DMS153 treated with DMSO at 0.1 percent for 48 hours (cell line): ENCODE measurements around the gene MDH2.
"Not testable (repeated sequence)": the region's sequence is repeated elsewhere in the genome, so short reads cannot be mapped to it uniquely, and the experiment has no call there.

Source experiments
- DNase-seq: peaks from one replicate; lab custom pipeline; 2025; ENCODE audit not compliant: unreplicated experiment; lab: John Stamatoyannopoulos, UW

MDH2 gene, protein sequence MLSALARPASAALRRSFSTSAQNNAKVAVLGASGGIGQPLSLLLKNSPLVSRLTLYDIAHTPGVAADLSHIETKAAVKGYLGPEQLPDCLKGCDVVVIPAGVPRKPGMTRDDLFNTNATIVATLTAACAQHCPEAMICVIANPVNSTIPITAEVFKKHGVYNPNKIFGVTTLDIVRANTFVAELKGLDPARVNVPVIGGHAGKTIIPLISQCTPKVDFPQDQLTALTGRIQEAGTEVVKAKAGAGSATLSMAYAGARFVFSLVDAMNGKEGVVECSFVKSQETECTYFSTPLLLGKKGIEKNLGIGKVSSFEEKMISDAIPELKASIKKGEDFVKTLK

DNA sequence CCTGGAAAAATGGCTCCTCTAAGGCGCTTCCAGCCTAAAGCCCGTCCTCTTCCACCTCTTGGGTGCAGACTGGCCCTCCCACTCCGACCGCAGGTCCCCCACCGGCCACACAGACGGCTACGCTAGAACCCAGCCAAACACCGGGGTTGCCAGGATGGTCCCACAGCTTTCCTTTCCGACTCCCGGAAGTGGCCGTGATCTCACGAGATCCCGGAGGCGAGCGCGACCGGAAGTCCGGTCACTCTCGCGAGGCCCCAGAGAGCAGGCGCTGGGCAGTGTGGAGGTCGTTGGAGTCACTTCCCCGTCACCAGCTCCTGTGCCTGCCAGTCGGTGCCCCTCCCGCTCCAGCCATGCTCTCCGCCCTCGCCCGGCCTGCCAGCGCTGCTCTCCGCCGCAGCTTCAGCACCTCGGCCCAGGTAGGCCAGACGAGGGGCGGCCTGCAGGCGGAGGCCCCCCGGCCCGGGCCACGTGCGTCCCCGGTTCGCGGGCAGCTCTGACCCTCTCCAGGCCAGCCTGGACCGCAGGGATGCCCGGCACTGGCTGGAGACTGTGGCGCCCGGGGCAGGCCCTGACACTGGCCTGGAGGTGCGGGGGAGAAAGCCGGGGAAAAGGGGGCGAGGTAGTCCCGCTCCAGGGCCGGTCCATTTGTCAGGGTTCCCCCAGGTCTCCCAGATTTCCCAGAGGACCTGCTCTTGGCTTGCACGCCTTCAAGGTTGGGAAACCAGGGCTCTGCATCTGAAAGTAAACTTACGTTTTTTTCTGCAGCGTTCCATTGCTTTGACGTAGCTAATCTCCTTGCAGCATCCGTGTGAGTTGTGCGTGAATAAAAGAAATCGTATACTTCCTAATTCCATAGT lies at the start of gene MDH2, which contains the start of gene STYXL1:
Gene MDH2, plus strand, starts transcription at position 296 of the 857 bp plus-strand sequence. Its CDS starts 55 bp downstream, at position 351.
Gene STYXL1, minus strand, starts transcription at position 190 of the 857 bp plus-strand sequence. CDS start 17,477 bp downstream, outside the sequence.
- peak; percentile 81 for DNase-seq

DNA sequence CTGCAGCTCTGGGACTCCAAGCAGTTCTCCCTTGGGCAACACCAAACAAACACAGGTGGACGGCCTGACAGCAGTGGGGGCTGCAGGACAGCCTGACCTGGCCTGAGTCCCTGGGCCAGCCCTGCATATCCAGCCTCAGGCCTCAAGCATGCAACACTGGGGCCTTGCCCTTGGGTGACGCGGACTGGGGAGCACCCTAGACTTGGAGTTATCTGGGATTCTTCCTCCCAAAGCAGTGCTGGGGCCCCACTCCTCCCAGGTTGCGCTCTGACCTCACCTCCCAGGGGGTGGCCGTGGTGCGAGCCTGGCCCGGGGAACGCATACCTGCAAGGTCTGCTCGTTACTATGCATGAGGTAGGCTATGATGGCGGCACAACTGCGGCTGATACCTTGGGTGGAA lies 47.3 kb upstream of the MDH2 start:
- DNase-seq, result no peak

DNA sequence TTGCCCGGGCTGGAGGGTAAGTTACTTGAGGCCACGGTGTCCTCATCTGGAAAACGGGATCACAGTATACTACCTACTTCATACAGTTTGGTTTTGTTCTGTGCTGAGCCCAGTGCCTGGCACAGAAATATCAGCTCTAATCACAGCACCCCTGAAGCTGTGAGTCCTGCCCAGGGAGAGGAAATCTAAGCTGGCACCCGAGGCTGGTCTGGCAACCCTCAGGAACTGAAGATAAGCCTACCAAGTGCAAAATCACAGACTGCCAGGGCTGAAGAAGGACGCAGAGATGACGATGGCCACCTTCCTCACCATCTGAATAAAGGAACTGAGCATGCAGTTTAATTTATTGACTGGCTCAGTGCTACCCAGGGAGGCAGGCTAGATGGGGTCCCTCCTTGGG lies 45.8 kb upstream of the MDH2 start:
- no peak for DNase-seq

DNA sequence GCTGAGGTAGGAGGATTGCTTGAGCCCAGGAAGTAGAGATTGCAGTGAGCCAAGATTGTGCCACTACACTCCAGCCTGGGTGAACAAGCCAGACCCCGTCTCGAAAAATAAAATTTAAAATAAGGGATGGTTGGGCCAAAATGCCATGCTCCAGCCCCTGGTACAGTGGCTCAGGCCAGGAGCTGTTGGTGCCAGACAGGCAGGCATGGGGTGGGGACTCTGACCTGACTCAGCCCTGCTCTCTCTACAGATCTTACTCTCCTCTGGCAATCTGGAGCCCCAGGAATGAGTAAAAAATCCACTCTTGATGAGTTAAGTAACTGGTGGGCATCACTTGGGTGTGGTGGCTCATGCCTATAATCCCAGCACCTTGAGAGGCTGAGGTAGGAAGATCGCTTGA lies 45.1 kb upstream of the MDH2 start:
- DNase-seq, result no peak

DNA sequence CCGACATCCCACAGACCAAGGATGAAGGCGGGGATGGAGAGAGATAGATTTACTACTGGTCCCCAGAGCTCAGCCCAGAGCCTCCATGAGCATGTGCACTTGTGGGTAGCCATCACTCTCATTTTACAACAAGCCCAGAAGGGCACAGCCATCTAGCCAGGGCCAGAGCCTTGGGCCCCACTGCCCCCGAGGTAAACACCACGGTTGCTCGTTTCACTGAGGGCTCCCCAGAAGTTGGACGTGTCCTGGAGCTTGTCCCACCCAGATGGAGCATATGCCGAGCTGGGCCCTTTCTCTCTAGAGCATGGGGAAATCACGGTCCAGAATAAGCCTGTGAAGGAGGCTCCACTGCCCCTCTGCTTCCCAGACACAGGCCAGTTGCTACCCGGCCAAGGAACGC lies 44.6 kb upstream of the MDH2 start:
- DNase-seq, result no peak

DNA sequence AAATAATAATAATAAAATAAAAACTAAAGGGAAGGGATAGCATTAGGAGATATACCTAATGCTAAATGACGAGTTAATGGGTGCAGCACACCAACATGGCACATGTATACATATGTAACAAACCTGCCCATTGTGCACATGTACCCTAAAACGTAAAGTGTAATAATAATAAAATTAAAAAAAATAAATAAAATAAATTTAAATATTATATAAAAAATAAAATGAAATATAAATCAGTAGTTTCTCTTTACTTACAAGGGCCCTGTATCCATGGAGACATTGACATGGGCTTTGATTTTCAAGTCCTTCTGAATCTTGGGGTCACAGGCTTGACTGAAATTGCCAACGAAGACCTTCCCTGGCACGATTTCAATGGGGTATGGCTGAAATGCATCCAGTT lies 42.9 kb upstream of the MDH2 start:
- not testable (repeated sequence) for DNase-seq

DNA sequence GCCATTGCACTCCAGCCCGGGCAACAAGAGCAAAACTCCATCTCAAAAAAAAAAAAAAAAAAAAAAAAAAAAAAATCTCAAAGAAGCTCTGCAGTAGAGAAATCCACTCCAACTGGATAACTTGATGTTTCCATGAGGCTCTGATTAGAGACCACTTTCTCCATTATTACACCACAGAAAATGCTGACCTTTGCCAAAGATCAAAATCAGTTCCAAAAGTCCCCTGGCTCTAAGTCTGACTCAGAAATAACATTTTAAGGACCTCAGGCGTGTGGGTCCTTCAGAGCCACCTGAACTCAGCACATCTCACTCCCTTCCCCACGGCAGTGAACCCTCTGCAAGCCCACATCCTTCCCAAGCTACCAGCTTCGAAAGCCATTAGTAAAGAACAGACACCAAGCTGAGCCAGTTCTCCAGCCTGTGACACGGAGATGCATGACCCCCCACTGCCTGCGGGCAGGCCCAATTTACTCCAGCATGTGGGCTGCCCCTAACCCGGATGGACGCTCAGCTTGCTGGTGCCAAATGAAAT lies 39.7 kb upstream of the MDH2 start:
- no peak for DNase-seq

DNA sequence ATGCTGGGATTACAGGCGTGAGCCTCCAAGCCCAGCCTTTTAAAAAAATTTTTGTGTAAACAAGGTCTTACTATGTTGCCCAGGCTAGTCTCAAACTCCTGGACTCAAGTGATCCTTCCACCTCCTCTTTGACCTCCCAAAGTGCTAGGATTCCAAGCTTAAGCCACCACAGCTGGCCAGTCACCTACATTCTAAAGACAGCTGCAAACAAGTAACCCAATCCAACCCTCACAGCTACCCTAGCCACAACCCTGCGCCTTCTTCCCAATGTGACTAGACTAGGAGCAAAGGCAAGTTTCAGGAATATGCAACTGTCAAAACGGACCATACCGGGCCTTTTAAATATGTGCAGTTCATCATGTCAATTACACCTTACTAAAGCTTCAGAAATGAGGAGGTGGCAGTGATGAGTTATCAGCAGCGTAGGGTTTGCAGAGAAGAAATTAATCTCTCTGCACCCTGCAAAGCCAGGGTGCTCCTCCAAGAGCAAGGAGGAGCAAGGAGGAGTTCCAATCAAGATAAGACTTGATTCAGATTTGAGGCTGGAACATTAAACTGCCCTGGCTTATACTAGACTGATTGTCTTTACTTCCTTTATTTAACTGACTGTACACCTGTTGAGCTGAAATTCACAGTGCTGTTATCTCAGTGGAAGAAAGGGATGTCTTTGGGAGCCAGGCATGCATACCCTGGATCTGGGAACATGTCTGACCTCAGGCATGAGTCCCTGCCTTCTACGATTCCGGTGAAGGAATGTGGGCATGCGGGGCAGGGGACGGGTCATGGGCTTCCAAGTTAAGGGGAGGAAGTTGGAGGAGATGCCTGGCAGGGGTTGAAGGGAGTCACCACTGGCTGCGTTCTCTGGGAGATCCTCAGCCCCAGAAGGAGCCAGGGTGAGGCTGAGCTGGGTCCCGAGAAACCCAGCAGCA lies 38.0 kb upstream of the MDH2 start:
- DNase-seq, result no peak

DNA sequence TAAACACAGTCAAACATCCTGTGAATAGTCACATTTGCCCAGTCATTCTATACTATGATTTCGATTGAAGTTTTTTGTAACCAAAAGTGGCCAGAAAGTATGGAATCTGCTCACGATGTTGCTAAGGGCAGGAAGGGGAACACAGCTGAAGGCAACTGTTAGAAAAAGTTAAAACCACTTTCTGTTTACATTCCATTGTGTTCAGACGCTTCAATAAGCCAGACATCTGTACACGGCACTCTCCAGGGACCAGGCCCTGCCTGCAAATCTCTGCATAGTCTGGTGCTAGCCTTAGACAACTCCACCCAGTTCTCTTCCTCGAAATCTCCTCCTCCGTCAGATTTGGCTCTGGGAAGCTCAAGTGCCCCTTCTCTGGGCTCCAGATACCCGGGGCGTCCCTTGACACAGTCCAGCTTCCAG lies 36.5 kb upstream of the MDH2 start:
- DNase-seq, result no peak

DNA sequence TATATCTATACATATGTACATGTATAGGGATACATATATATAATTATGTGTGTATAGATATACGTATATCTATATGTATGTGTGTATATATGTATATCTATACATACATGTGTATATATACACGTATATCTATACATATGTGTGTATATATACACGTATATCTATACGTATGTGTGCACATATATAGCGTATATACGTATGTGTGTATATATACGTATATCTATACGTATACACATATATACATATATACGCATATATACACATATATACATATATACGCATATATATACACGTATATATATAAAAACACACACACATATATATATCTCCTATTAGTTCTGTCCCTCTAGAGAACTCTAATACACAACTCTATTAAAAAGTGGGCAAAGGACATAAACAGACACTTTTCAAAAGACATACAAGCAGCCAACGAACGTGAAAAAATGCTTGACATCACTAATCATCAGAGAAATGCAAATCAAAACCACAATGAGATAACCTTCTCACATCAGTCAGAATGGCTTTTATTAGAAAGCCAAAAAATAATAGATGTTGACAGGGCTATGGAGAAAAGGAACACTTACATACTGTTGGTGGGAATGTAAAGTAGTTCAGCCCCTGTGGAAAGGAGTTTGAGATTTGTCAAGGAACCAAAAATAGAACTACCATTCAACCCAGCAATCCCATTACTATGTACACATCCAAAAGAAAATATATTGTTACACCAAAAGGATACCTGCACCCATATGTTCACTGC lies 31.5 kb upstream of the MDH2 start:
- DNase-seq, result no peak

DNA sequence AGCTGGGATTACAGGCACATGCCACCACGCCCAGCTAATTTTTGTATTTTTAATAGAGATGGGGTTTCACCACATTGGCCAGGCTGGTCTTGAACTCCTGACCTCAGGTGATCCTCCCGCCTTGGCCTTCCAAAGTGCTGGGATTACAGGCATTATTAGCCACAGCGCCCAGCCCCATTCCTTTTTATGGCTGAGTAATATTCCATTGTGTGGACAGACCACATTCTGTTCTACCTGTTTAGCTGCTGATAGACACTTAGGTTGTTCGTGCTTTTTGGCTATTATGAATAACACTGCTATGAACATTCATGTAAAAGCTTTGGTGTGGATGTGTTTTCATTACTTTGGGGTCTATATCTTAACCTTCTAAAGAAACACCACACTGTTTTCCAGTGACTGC lies 29.4 kb upstream of the MDH2 start:
- not testable (repeated sequence) for DNase-seq

DNA sequence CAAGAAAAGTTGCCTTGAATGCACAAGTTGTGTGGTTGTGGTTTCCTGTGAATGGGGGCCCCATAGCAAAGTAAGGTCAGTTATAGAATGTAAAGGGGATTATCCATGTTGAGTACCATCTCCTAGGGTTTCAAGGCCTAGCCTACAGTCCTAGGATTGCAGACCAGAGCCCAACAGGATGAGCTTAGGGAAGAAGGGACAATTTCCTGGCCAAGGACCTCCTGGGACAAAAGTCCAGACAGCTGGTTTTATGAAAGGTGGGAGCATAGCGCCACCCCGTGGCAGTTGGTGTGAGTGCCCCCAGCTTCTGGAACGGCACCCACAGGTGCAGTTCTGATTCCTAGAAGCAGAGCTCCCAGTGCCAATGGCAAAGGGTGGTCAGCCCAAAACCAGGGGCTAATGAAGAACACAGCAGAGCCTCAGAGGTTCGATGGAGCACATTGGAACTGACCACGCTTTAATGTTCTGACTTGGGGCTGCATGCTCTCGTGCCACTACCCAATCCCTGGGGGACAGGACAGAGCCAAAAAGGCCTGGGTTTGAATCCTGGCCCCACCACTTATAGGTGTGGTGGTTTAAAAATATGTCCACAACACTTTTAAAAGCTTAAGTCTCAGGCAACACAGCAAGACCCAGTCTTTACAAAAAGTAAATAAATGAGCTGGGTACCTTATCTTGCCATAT lies 27.7 kb upstream of the MDH2 start:
- DNase-seq, result peak; percentile 48

DNA sequence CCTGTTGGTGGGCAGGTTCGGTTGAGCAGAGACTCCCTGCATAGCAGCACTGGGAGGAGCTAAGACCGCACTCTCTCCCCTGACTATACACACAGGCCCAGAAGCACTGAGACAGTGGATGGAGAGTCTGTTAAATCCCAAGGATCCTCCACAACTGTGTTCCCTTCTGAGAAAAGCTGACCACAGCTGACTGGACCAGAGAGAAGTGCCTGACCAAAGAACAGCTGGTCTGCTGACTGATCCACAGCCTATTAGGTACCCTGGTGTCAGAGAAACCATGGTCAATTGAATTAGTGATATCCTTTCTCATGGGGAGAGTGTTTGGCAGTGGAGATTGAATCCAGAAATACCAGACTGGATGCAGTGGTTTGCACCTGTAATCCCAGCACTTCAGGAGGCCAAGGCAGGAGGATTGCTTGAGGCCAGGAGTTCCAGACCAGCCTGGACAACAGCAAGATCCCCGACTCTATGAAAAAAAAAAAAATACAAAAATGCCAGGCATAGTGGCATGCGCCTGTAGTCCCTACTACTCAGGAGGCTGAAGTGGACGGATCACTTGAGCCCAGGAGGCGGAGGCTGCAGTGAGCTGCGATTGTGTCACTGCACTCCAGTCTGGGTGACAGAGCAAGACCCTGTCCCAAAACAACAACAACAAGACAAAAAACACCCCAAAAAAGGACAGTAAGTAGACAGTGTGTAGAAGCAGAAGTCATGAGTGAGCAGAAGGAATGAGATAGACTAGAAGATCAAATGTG lies 25.7 kb upstream of the MDH2 start:
- DNase-seq, result no peak

DNA sequence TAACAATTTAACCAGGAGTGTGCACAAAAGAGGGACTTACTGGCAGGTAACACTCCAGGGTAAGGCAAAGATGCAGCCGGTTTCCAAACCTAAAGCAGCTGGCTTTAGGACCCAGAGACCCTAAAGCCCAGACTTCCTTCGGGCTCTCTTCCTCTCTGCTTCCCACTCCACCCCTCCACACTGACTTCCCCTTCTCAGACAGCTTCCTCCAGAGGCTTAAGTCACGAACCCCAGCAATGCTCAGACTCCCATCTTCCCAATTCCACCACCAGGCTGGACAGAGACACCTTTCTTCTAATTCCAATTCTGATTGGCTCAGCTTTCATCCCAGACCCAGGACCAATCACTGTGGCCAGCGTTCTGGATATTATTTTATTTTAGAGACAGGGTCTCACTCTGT lies 24.9 kb upstream of the MDH2 start:
- no peak for DNase-seq

DNA sequence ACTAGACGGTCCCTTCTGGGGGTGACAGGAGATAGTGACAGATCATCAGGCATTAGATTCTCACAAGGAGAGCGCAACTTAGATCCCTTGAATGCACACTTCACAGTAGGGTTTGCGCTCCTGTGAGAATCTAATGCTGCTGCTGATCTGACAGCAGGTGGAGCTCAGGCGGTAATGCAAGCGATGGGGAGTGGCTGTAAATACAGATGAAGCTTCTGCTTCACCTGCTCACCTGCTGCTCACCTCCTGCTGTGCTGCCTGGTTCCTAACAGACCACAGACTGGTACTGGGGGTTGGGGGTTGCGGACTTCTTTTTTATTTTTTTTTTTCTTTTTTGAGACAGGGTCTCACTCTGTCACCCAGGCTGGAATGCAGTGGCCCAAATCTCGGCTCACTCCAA lies 18.2 kb upstream of the MDH2 start:
- not testable (repeated sequence) for DNase-seq

DNA sequence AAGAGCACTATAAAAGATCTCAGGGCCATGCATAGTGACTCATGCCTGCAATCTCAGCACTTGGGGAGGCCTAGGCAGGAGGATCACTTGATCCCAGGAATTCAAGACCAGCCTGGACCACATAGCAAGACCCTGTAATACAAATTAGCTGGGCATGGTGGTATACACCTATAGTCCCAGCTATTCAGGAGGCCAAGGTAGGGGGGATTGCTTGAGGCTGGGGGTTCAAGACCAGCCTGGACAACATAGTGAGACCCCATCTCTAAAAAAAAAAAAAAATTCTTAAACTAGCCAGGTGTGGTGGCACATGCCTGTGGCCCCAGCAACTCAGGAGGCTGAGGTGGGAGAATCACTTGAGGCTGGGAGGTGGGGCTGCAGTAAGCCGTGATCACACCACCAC lies 15.9 kb upstream of the MDH2 start:
- DNase-seq, result no peak

DNA sequence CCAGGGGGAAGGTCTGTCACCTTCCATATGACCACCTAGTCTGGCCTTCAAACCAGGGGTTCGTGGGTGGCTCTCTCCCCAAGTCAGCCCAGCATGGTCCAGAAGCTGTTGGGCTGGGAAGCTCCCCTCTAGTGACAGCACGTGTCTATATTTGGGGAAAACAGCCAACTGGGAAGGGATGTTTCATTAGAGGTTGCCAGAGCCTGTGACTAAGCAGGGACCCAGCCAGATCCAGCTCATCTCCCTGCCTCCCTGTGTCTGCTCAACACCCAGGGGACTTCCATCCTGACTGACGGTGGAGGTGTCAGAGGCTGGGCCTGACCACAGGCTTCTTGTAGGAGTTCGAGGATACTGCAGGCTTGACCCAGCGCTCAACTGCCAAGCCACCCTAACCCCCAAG lies 10.6 kb upstream of the MDH2 start:
- no peak for DNase-seq

DNA sequence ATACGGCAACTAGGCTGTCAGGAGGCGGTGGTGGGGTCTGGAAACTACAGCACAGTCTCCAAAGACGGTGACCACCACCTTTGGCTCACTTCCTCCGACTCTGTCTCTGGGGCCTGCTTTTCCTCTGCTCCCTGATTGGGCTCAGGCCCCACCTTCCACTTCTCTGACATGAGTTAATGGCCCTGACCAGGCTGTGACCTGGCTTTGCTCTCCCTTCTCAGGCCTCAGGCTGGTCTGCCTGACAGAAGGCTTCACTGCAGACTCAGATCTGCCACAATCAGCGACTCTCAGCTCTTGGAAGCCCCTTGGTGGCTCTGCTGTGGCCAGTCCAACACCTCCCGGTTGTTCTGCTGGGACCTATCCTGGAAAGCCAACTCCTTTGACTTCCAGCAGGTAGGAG lies 7.8 kb upstream of the MDH2 start:
- no peak for DNase-seq

DNA sequence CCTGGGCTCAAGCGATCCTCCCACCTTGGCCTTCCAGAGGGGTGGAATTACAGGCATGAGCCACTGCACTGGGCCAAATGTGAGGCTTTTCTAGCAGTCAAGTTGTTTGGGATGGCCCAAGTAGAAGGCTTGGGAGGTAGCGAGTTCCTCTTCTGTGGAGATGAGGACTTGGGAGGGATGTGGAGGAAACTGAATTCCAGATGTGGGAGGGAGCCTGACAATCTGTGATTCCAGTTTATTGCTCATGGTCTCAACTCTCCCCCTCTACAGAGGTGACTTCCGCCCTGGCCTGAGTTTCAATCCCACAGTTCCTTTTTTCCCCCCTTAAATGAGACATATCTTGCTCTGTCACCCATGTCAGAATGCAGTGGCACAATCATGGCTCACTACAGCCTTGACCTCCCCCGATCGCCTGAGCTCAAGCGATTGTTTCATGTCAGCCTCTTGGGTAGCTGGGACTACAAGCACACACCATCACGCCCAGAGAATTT lies 3.5 kb upstream of the MDH2 start:
- DNase-seq, result no peak
